Astrocyte of the cerebellum (primary cell): ENCODE data around the gene RPLP2.

ENCODE experiments used
- DNase-seq: peaks from one replicate; pipeline ENCODE4 v3.0.0-alpha.2; 2011; ENCODE audit warnings: low read depth
- H3K4me3 ChIP-seq: 2 replicates; pipeline ENCODE4 v1.5.1; 2011; ENCODE audit warnings: mild to moderate bottlenecking, low read depth, low read length, moderate library complexity
- in situ Hi-C: cut with HindIII; loops from 2 replicates; pipeline ENCODE4 v1.10.0; 2017; ENCODE audit warnings: low sequenced_read_pairs
- TF ChIP-seq, protein P1 (sequence below): IDR thresholded peaks from 2 replicates; pipeline ENCODE4 v1.5.1; 2012; ENCODE audit warnings: low read length, low read depth, moderate library complexity, mild to moderate bottlenecking; ENCODE audit errors: missing control alignments

Gene RPLP2

GRCh38 chr11:837189-837989 lies 27.6 kb downstream of the RPLP2 start:
- no peak for DNase-seq
- in situ Hi-C loops, result no loop called here
- TF ChIP-seq, protein P1, sequence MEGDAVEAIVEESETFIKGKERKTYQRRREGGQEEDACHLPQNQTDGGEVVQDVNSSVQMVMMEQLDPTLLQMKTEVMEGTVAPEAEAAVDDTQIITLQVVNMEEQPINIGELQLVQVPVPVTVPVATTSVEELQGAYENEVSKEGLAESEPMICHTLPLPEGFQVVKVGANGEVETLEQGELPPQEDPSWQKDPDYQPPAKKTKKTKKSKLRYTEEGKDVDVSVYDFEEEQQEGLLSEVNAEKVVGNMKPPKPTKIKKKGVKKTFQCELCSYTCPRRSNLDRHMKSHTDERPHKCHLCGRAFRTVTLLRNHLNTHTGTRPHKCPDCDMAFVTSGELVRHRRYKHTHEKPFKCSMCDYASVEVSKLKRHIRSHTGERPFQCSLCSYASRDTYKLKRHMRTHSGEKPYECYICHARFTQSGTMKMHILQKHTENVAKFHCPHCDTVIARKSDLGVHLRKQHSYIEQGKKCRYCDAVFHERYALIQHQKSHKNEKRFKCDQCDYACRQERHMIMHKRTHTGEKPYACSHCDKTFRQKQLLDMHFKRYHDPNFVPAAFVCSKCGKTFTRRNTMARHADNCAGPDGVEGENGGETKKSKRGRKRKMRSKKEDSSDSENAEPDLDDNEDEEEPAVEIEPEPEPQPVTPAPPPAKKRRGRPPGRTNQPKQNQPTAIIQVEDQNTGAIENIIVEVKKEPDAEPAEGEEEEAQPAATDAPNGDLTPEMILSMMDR, result no peak
- no peak overlapping the region for H3K4me3 ChIP-seq

DNA sequence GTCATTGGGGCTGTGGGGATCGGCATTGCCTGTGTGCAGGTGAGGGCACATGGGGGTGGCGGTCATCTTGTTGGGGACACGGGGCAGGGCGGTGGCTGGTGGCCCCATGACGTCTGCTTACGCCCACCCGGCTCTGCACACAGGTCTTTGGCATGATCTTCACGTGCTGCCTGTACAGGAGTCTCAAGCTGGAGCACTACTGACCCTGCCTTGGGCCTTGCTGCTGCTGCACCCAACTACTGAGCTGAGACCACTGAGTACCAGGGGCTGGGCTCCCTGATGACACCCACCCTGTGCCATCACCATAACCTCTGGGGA lies 28.2 kb downstream of the RPLP2 start:
- no peak overlapping the region for H3K4me3 ChIP-seq
- TF ChIP-seq, protein P1, result no peak
- DNase-seq, result no peak
- in situ Hi-C loops, result no loop called here

- H3K4me3 ChIP-seq, result no peak overlapping the region
- in situ Hi-C loops, result no loop called here
- DNase-seq, result no peak
- TF ChIP-seq, protein P1, result peak; percentile 15
These were observed 28.9 kb downstream of the RPLP2 start for GRCh38 chr11:838441-839279.

DNA sequence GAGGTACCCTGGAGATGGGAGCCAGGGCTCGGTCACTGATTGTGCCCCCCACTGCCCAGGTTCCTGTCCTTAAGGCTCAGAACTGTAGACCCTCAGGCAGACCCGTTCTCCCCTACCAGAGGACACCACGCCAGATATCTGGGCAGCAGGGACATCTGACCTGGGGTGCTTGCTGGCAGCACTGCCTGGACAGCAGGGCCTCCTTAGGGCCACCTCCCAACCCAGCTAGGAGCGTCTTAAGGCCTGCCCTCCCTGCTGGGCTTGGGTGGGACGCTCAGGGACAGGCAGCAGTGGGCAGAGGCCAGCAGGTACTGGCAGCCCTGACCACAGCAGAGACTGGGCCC lies 29.5 kb downstream of the RPLP2 start:
- H3K4me3 ChIP-seq, result no peak overlapping the region
- DNase-seq, result no peak
- TF ChIP-seq, protein P1, result no peak
- in situ Hi-C loops, result no loop called here

DNA sequence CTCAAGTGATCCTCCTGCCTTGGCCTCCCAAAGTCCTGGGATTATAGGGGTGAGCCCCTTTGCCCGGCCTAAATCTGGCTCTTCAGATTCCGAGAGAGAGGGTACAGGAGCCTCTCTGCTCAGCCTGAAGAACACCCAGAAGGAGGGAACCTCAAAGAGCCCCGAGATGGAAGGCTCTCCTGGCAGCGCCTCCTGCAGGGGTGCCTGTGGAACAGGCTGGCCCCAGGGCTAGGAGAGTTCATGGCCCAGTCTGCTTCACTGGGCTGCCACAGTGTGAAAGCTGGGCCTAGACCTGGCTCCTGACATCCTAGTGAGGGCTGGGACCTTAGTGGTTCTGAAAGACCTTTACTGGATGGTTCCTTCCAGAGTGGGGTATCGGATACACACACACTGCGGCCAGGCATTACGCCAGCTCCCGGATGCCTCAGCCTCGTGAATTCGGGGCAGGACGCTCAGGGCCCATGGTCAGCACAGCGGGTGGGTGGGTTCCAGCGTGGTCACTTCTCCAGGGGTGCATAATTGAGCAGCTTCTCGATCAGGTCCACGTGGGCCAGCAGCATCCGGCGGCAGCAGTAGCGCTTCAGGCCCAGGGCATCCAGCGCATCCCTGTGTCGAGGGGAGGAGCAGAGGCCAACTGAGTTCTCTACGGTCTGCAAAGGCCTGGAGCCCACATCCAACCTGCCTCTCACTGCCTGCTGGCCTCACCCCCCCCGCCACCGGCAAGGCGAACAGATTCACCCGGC lies 30.3 kb downstream of the RPLP2 start:
- no peak overlapping the region for H3K4me3 ChIP-seq
- in situ Hi-C loops, result no loop called here
- DNase-seq, result no peak
- TF ChIP-seq, protein P1, result peak; percentile 26

- in situ Hi-C loops, result no loop called here
- H3K4me3 ChIP-seq, result peak overlapping the region; percentile 94
- TF ChIP-seq, protein P1, result no peak
- no peak for DNase-seq
These were observed 32.2 kb downstream of the RPLP2 start for GRCh38 chr11:841981-842369.
